NT2/D1 (cell line): ENCODE data around the gene TMEM132E.

Experiments
- SUZ12 ChIP-seq: IDR thresholded peaks from 2 replicates; pipeline ENCODE4 v1.6.1; 2011; ENCODE audit not compliant: insufficient read length, insufficient read depth; ENCODE audit errors: extremely low read depth
- YY1 ChIP-seq: IDR thresholded peaks from 2 replicates; pipeline ENCODE4 v1.6.1; 2011; ENCODE audit not compliant: insufficient read length, insufficient read depth
- ZNF274 ChIP-seq: IDR thresholded peaks from 2 replicates; pipeline ENCODE4 v1.6.1; 2011; ENCODE audit warnings: mild to moderate bottlenecking, low read depth, low read length

- TF ChIP-seq YY1 (no peak), SUZ12 (no peak), ZNF274 (no peak)
These were observed 41.1 kb downstream of the TMEM132E start for GRCh38 chr17:34620458-34620857.
